Measurements from ENCODE around the gene PRPF40A. TPM values are rescaled to one million over a fixed set of nuclear protein-coding genes. Genes with fewer than 3 reads are reported as not detected.

The PRPF40A gene
- total and polyA plus RNA-seq, 10 of the 15 experiments (the other 5 are each of a cell fraction or from before 2014, with no cell fraction given) = 97.8 to 197 (median 144) TPM

- CTCF ChIA-PET = no interaction called here
- no TSS peak for BruUV-seq (replicated peaks)
- RAD21 ChIA-PET (ENCODE audit: unreplicated experiment) = no interaction called here
- H3K27me3 ChIP-seq (replicated peaks in 1 of 2; ENCODE audit: control insufficient read depth in 2 of 2, insufficient read depth in 2 of 2, low read length in 1 of 2) = no peaks in the 10 kb centered on the region
- DNase-seq (ENCODE audit: low read depth, low spot score) (no peak), ATAC-seq (peak; percentile 82), FAIRE-seq (no peak)
- peaks cover 2 to 24% of the 10 kb centered on the region in 2 experiments for H3K36me3 ChIP-seq (ENCODE audit: control insufficient read depth in 2 of 2, insufficient read depth in 2 of 2, low read length in 1 of 2)
- H3K79me2 ChIP-seq (ENCODE audit: control insufficient read depth, insufficient read depth, low read length) = no peaks in the 10 kb centered on the region
- H2AFZ ChIP-seq (ENCODE audit: control insufficient read depth, low read depth, low read length) = no peak overlapping the region
- H3K9me3 ChIP-seq (replicated peaks; ENCODE audit: control insufficient read depth, insufficient read depth, low read length) = no peaks in the 10 kb centered on the region
- POLR2A ChIA-PET = no interaction called here
- H3K9ac ChIP-seq (ENCODE audit: control insufficient read depth, insufficient read depth, low read length) = no peak overlapping the region
- intact Hi-C loops (cut with micrococcal nuclease; ENCODE audit: unreplicated experiment) = no loop called here
- H3K4me1 ChIP-seq (ENCODE audit: control insufficient read depth, insufficient read depth, low read length) = no peaks in the 10 kb centered on the region
- 0 out of 2 replicates have a peak, but pooled peaks have one; percentile 17 for TF ChIP-seq ATF7 (IDR thresholded peaks at IDR 0.05; ENCODE audit: low read depth)
- 0 out of 4 replicates have a peak, but pooled peaks of 1 of the 2 experiments have one; percentile 37 for TF ChIP-seq IKZF2 (IDR thresholded peaks at IDR 0.05)
- TF ChIP-seq EED (IDR thresholded peaks at IDR 0.05; ENCODE audit: low read depth) = 0 out of 2 replicates have a peak, but pooled peaks have one; percentile 47
- peak; percentile 56 for TF ChIP-seq RUNX3 (IDR thresholded peaks at IDR 0.05; ENCODE audit: low read length)
- TF ChIP-seq KLF5 (IDR thresholded peaks at IDR 0.05; ENCODE audit: partially characterized antibody) = no peak
- TF ChIP-seq PKNOX1 (IDR thresholded peaks at IDR 0.05) = 0 out of 2 replicates have a peak, but pooled peaks have one; percentile 26
- no peak for TF ChIP-seq KAT2A (conservative IDR thresholded peaks at IDR 0.05; ENCODE audit: control insufficient read depth, low read depth, low read length)
- TF ChIP-seq E2F4 (IDR thresholded peaks at IDR 0.05; ENCODE audit: low read depth, low read length) = no peak
- peak; percentile 59 for TF ChIP-seq JUNB (IDR thresholded peaks at IDR 0.05)
- TF ChIP-seq ZBTB40 (IDR thresholded peaks at IDR 0.05; ENCODE audit: borderline replicate concordance) = no peak
- no peak overlapping the region for H3K4me2 ChIP-seq (ENCODE audit: control insufficient read depth, insufficient read depth)
- in situ Hi-C loops (cut with MboI) = loop anchor here (25.0 kb wide), 1 partner anchor 1195 kb away; no protein-coding TSS in a partner anchor
- SMC1A ChIA-PET (ENCODE audit: uncharacterized antibody, unreplicated experiment) = interaction anchor here (0.7 kb wide), 1 partner anchor 9 kb away, joined by 3 read pairs; no protein-coding TSS in a partner anchor
- no peak overlapping the region for H3K4me3 ChIP-seq
- H4K20me1 ChIP-seq (ENCODE audit: control insufficient read depth, insufficient read depth) = no peaks in the 10 kb centered on the region
- no peak overlapping the region for H3K27ac ChIP-seq (ENCODE audit: control insufficient read depth, insufficient read depth)
- WGBS (ENCODE audit: insufficient coverage, insufficient replicate concordance, low lambda C conversion rate, missing lambda C conversion rate) = 28% methylated on average over 4 of the region's 4 CpGs
Measured at GRCh38 chr2:152657043-152657442, 60.2 kb downstream of the PRPF40A start.

All from GM12878 (cell line).